IPS DF 6.9 (cell line): ENCODE data around the gene FBXO8.
A peak's percentile ranks its signal among the peaks of the same experiment; 100 is the strongest.

ENCODE experiments used
- DNase-seq: peaks from one replicate; pipeline ENCODE4 v3.0.0-alpha.2; 2013; ENCODE audit warnings: low read depth, low spot score
- H3K27ac ChIP-seq: one replicate; pipeline ENCODE4 v1.5.1; 2013; ENCODE audit warnings: low read length, control low read depth
- H3K27me3 ChIP-seq: 2 replicates; pipeline ENCODE4 v1.6.1; 2013; ENCODE audit warnings: mild to moderate bottlenecking, low read length; ENCODE audit not compliant: control insufficient read depth, insufficient read depth
- H3K36me3 ChIP-seq: 2 replicates; pipeline ENCODE4 v1.6.1; 2013; ENCODE audit warnings: low read length; ENCODE audit not compliant: control insufficient read depth, insufficient read depth
- H3K4me1 ChIP-seq: 2 replicates; pipeline ENCODE4 v1.6.1; 2013; ENCODE audit warnings: low read length; ENCODE audit not compliant: control insufficient read depth, insufficient read depth
- H3K4me3 ChIP-seq: 2 replicates; pipeline ENCODE4 v1.5.1; 2013; ENCODE audit warnings: mild to moderate bottlenecking, low read length
- H3K9me3 ChIP-seq: 2 replicates; pipeline ENCODE4 v1.6.1; 2013; ENCODE audit warnings: low read length, inconsistent platforms; ENCODE audit not compliant: control insufficient read depth, insufficient read depth
- WGBS: extraction: QIAGEN DNeasy Blood & Tissue Kit; methylation state at CpG from one replicate; pipeline ENCODE4 v1.1.7; 2013; ENCODE audit warnings: mixed read lengths, missing lambda C conversion rate; ENCODE audit not compliant: insufficient read length, insufficient coverage; 5-methylcytosine and 5-hydroxymethylcytosine counted together

The FBXO8 gene

GRCh38 chr4:174222266-174222872 lies 61.1 kb downstream of the FBXO8 start:
- H3K36me3 ChIP-seq = no peaks in the 10 kb centered on the region
- peaks cover 13% of the 10 kb centered on the region for H3K27me3 ChIP-seq
- no peaks in the 10 kb centered on the region for H3K4me1 ChIP-seq
- no peak overlapping the region for H3K4me3 ChIP-seq
- WGBS = no CpG with 5 or more reads among the region's 4 CpGs
- DNase-seq = no peak
- no peaks in the 10 kb centered on the region for H3K9me3 ChIP-seq
- H3K27ac ChIP-seq = no peak overlapping the region

- Histone ChIP-seq H3K27me3 (peaks cover 45% of the 10 kb centered on the region), H3K27ac (no peak overlapping the region)
- WGBS = no CpG with 5 or more reads among the region's 26 CpGs
These were observed 65.2 kb downstream of the FBXO8 start for GRCh38 chr4:174218127-174218790.

GRCh38 chr4:174217273-174218126 lies 66.0 kb downstream of the FBXO8 start:
- no peak overlapping the region for H3K27ac ChIP-seq
- H3K4me3 ChIP-seq = no peak overlapping the region; the same call in 1 of the 2 replicates
- H3K36me3 ChIP-seq = no peaks in the 10 kb centered on the region
- peaks cover 52% of the 10 kb centered on the region for H3K27me3 ChIP-seq
- no peak for DNase-seq
- WGBS = no CpG with 5 or more reads among the region's 41 CpGs
- H3K9me3 ChIP-seq = no peaks in the 10 kb centered on the region
- no peaks in the 10 kb centered on the region; the same call in 1 of the 2 replicates for H3K4me1 ChIP-seq

More at GRCh38 chr4:174218127-174218790, 65.2 kb downstream of the FBXO8 start:
- Histone ChIP-seq H3K9me3 (no peaks in the 10 kb centered on the region), H3K4me3 (no peak overlapping the region), H3K4me1 (no peaks in the 10 kb centered on the region; the same call in 1 of the 2 replicates), H3K36me3 (no peaks in the 10 kb centered on the region)
- no peak for DNase-seq

DNA sequence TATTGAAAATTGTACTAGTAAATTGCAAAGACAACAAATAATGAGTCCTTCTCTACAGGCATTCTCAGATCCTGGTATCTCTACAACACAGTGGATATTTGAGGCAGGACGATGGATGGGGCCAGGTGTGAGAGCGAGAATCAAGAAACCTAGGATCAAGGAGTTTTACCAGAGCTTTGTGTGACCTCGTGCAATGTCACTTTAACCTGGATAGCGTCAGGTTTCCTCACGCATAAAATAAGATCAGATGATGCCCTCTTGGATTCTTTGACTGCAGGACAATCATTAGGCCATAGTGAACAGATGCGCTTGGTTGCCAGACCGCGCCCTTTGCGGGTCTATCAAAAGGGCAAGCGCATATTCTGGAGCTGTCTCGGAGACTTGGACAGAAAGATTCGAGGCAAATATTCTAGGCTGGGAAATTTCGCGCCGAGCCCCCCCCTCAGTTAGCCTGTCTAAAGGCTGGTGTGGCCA lies 66.6 kb downstream of the FBXO8 start:
- Histone ChIP-seq H3K9me3 (no peaks in the 10 kb centered on the region), H3K4me1 (no peaks in the 10 kb centered on the region; the same call in 1 of the 2 replicates), H3K4me3 (no peak overlapping the region; the same call in 1 of the 2 replicates), H3K36me3 (no peaks in the 10 kb centered on the region), H3K27ac (no peak overlapping the region), H3K27me3 (peaks cover 59% of the 10 kb centered on the region)
- DNase-seq = no peak
- no CpG with 5 or more reads among the region's 15 CpGs for WGBS

- Histone ChIP-seq H3K9me3 (no peaks in the 10 kb centered on the region), H3K27me3 (peaks cover 66% of the 10 kb centered on the region), H3K36me3 (no peaks in the 10 kb centered on the region), H3K27ac (no peak overlapping the region), H3K4me3 (no peak overlapping the region), H3K4me1 (no peaks in the 10 kb centered on the region; the same call in 1 of the 2 replicates)
- no CpG with 5 or more reads among the region's 11 CpGs for WGBS
- no peak for DNase-seq
These were observed 67.3 kb downstream of the FBXO8 start for GRCh38 chr4:174215961-174216680.

DNA sequence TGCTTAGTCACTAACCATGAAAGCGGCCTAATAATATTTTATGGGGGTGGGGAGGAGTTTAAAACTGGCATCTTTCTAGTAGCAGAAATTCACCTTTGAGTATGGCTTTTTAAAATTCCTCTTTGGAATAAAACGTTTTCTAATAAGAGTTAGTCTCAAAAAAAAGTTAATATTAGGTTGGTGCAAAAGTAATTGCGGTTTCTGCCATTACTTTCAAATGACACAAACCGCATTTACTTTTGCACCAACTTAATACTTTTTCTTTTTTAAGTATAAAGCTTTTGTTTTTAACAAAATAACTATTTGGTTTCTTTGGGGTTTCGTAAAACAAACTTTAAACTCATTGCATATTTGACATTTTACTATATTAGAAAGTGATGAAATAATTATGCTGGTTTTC lies 68.4 kb downstream of the FBXO8 start:
- Histone ChIP-seq H3K4me3 (no peak overlapping the region), H3K9me3 (no peaks in the 10 kb centered on the region), H3K4me1 (no peaks in the 10 kb centered on the region; the same call in 1 of the 2 replicates), H3K36me3 (no peaks in the 10 kb centered on the region), H3K27me3 (peaks cover 68% of the 10 kb centered on the region), H3K27ac (no peak overlapping the region)
- no peak for DNase-seq
- no CpG with 5 or more reads among the region's 5 CpGs for WGBS

DNA sequence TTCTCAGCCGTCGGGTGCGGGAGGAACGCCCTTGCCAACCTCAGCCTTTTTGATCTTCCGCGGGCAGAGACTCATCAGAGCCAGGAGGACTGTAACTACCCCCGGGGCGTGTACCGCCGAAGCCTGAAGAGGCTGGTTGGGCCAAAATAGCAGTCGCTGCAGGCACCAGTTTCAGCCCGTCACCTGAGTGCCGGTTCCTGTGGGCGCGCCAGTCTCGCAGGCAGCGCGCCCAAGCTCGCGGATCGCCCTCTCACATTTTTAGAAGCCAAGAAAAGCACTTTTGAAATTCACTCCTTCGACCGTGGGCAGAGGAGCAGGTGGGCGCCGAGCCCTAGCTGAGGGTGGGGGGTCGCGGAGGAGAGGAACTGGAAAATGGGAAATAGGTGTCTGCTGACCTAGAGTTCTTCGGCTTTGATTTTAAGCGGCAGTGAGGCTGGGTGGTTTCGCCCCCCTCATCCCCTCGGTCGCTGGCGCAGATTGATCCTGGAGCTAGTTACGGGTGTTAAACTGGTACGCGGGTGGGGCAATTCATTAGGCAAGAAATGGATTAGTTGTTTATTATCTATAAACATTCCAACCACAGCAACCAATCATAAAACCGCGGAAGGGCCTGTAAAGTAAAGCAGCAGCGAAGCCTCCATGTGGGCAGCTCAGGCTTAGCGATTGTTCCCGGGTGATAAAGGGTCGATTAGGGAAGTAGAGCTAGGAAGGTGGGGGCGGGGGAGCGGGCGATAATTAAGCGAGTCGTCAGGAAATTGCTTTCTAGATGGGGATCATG lies 69.2 kb downstream of the FBXO8 start:
- Histone ChIP-seq H3K9me3 (no peaks in the 10 kb centered on the region), H3K36me3 (no peaks in the 10 kb centered on the region), H3K4me1 (no peaks in the 10 kb centered on the region; the same call in 1 of the 2 replicates), H3K27ac (no peak overlapping the region), H3K4me3 (peak overlapping the region; percentile 24; the same call in 1 of the 2 replicates), H3K27me3 (peaks cover 68% of the 10 kb centered on the region)
- no peak for DNase-seq
- WGBS = no CpG with 5 or more reads among the region's 47 CpGs

- WGBS = no CpG with 5 or more reads among the region's 16 CpGs
- H3K4me3 ChIP-seq = no peak overlapping the region
- no peak for DNase-seq
- H3K27me3 ChIP-seq = peaks cover 68% of the 10 kb centered on the region
- no peaks in the 10 kb centered on the region for H3K36me3 ChIP-seq
- no peaks in the 10 kb centered on the region for H3K9me3 ChIP-seq
- no peak overlapping the region for H3K27ac ChIP-seq
- no peaks in the 10 kb centered on the region; the same call in 1 of the 2 replicates for H3K4me1 ChIP-seq
These were observed 69.8 kb downstream of the FBXO8 start for GRCh38 chr4:174213731-174214100.

GRCh38 chr4:174212061-174212460 lies 71.4 kb downstream of the FBXO8 start:
- peaks cover 52% of the 10 kb centered on the region for H3K27me3 ChIP-seq
- no CpG with 5 or more reads among the region's 5 CpGs for WGBS

More at GRCh38 chr4:174212061-174212460, 71.4 kb downstream of the FBXO8 start:
- no peaks in the 10 kb centered on the region; the same call in 1 of the 2 replicates for H3K4me1 ChIP-seq
- H3K4me3 ChIP-seq = no peak overlapping the region
- H3K27ac ChIP-seq = no peak overlapping the region
- no peak for DNase-seq
- H3K9me3 ChIP-seq = no peaks in the 10 kb centered on the region
- no peaks in the 10 kb centered on the region for H3K36me3 ChIP-seq
